ENCODE measurements around the gene CSTPP1.

The CSTPP1 gene

GRCh38 chr11:46899501-46900025 lies 37.0 kb upstream of the CSTPP1 start:
- in situ Hi-C loops (cut with MboI; ENCODE audit: low pct_unique_long_range_greater_than_20kb, low sequenced_read_pairs, unreplicated experiment) = no loop called here
- no peak for DNase-seq (ENCODE audit: low spot score)

GRCh38 chr11:46900091-46900746 lies 36.3 kb upstream of the CSTPP1 start:
- TF ChIP-seq CTCF (IDR thresholded peaks at IDR 0.05; ENCODE audit: extremely low read depth, insufficient read depth, missing control alignments) = no peak
- no peak for DNase-seq (ENCODE audit: low spot score)
- in situ Hi-C loops (cut with MboI; ENCODE audit: low pct_unique_long_range_greater_than_20kb, low sequenced_read_pairs, unreplicated experiment) = no loop called here

More at GRCh38 chr11:46899501-46900025, 37.0 kb upstream of the CSTPP1 start:
- no peak for TF ChIP-seq CTCF (IDR thresholded peaks at IDR 0.05; ENCODE audit: extremely low read depth, insufficient read depth, missing control alignments)

- no peak for DNase-seq (ENCODE audit: low spot score)
- TF ChIP-seq CTCF (IDR thresholded peaks at IDR 0.05; ENCODE audit: extremely low read depth, insufficient read depth, missing control alignments) = no peak
- in situ Hi-C loops (cut with MboI; ENCODE audit: low pct_unique_long_range_greater_than_20kb, low sequenced_read_pairs, unreplicated experiment) = no loop called here
These were observed 35.4 kb upstream of the CSTPP1 start for GRCh38 chr11:46901156-46901555.

GRCh38 chr11:46902694-46903093 lies 33.9 kb upstream of the CSTPP1 start:
- no peak for TF ChIP-seq CTCF (IDR thresholded peaks at IDR 0.05; ENCODE audit: extremely low read depth, insufficient read depth, missing control alignments)
- DNase-seq (ENCODE audit: low spot score) = no peak
- in situ Hi-C loops (cut with MboI; ENCODE audit: low pct_unique_long_range_greater_than_20kb, low sequenced_read_pairs, unreplicated experiment) = no loop called here

GRCh38 chr11:46903846-46904245 lies 32.7 kb upstream of the CSTPP1 start:
- in situ Hi-C loops (cut with MboI; ENCODE audit: low pct_unique_long_range_greater_than_20kb, low sequenced_read_pairs, unreplicated experiment) = no loop called here
- no peak for DNase-seq (ENCODE audit: low spot score)
- no peak for TF ChIP-seq CTCF (IDR thresholded peaks at IDR 0.05; ENCODE audit: extremely low read depth, insufficient read depth, missing control alignments)

- in situ Hi-C loops (cut with MboI; ENCODE audit: low pct_unique_long_range_greater_than_20kb, low sequenced_read_pairs, unreplicated experiment) = no loop called here
- no peak for DNase-seq (ENCODE audit: low spot score)
- TF ChIP-seq CTCF (IDR thresholded peaks at IDR 0.05; ENCODE audit: extremely low read depth, insufficient read depth, missing control alignments) = no peak
These were observed 30.8 kb upstream of the CSTPP1 start for GRCh38 chr11:46905806-46906205.

Measured in GM13977 (cell line).